T47D (cell line): ENCODE measurements around the gene TMEM143.
A peak's percentile ranks its signal among the peaks of the same experiment; 100 is the strongest.
"Not testable (repeated sequence)": the region's sequence is repeated elsewhere in the genome, so short reads cannot be mapped to it uniquely, and the experiment has no call there.

Experiments
- DNase-seq, 2 experiments: peaks; one replicate each; pipeline versions ENCODE4 v3.0.0 to v3.0.0-alpha.2; 2011 to 2012; ENCODE audit warnings: low read depth in 1 of 2, low spot score in 1 of 2
- JUND ChIP-seq: IDR thresholded peaks from 2 replicates; pipeline ENCODE4 v1.6.1; 2012; ENCODE audit warnings: low read depth
- in situ Hi-C: cut with HindIII; loops from 2 replicates; pipeline ENCODE4 v1.10.0; 2016; ENCODE audit warnings: low sequenced_read_pairs, low pct_unique_long_range_greater_than_20kb

Gene TMEM143

DNA sequence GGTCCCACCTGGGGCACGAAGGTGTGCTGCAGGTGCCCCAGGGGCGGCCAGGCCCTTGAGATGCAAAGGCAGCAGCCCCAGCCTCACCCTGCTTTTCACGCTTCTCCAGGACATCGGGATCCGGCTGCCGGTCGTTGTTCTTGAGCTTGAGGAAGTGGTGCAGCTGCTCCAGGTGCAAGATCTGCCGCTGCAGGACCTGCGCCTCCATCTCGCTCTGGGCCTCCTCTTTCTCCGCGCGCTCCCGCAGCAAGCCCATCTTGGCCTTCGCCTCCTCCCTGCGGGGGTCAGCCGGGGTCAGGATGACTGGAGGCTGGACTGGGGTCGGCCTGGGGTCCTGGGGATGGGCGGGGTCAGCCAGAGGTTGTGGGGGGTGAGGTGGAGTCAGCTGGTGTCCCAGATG lies 59.9 kb downstream of the TMEM143 start:
- in situ Hi-C loops, result no loop called here

DNA sequence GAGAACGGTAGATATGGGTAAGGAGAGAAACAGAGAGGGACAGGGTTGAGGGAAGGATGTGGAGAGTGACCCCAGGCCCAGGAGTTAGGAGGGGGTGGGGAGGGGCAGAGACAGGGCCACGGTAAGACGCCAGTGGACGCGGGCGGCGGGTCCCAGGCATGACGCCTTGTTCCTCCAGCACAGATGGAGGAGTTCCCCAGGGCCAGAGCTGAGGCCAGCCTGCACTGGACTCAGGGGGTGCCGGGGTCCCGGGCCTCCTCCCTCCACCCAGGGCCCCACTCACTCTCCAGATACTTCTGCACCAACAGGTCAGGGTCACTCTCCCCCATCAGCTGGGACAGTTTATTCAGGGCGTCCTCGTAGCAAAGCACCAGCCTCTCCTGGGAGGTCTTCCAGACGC lies 60.4 kb downstream of the TMEM143 start:
- in situ Hi-C loops, result no loop called here
- no peak for TF ChIP-seq JUND
- no peak for DNase-seq

More for the DNA sequence above, 59.9 kb downstream of the TMEM143 start:
- no peak for TF ChIP-seq JUND
- no peak for DNase-seq

DNA sequence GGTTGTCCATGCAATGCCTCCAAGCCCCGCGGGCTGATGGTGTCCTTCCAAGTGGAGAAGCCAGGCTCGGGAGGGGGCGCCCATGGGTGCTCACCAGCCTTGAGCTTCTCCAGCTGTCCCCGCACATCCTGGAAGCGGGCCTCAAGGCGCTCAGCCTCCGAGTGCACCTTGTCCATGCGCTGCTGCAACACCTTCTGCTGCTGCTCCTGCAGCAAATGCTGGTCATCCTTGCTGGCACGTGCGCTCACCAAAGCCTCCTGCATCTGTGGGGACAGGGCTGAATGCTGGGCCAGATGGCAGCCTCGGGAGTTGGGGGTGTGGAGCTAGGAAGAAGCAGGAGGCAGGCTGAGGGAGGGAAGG lies 61.2 kb downstream of the TMEM143 start:
- no peak for DNase-seq
- in situ Hi-C loops, result no loop called here
- TF ChIP-seq JUND, result no peak

- in situ Hi-C loops, result no loop called here
- DNase-seq, result no peak
- TF ChIP-seq JUND, result no peak
Observed at GRCh38 chr19:48301886-48302599, 61.7 kb downstream of the TMEM143 start.

DNA sequence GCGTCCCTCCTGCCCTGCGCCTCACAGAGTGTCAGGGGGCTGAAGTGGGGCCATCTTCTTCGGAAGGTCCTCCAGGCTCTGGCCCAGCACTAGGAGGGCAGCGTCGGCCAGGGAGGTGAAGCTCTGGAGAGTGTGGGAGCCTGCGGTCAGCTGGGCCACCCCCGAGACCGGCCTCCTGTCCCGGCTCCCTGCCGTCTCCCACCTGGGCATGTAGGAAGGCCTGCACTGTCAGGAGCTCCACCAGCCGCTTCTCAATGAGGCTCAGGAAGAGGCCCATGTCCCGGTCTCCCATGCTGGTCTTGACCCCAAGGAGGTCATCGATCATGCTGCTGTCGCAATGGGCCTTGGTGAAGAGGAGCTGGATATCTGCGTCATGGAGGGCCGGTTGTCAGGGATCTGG lies 65.8 kb downstream of the TMEM143 start:
- in situ Hi-C loops, result no loop called here
- TF ChIP-seq JUND, result no peak
- no peak for DNase-seq

GRCh38 chr19:48296963-48297734 lies 66.6 kb downstream of the TMEM143 start:
- TF ChIP-seq JUND, result no peak
- no peak for DNase-seq
- in situ Hi-C loops, result no loop called here

- in situ Hi-C loops, result no loop called here
- DNase-seq, result no peak
- no peak for TF ChIP-seq JUND
Observed at GRCh38 chr19:48295458-48295857, 68.3 kb downstream of the TMEM143 start.

DNA sequence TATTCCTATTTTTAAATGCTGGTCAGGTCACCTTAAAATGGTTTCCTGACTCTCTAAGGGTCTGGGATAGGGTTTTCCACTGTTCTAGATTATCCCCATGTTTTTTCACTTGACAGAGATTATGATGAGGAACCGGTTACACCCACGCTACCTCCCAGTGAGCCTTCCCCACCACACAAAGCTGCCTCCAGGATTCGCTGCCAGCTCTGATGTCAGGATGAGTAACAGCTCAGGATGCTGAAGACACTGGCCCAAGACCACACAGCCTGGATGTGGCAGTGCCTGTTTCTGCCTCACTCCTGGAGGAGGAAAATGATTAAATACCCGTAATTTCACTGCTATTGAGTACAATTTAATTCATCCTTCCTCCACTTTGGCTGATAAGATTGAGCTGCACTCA lies 70.9 kb downstream of the TMEM143 start:
- in situ Hi-C loops, result no loop called here
- no peak for DNase-seq

DNA sequence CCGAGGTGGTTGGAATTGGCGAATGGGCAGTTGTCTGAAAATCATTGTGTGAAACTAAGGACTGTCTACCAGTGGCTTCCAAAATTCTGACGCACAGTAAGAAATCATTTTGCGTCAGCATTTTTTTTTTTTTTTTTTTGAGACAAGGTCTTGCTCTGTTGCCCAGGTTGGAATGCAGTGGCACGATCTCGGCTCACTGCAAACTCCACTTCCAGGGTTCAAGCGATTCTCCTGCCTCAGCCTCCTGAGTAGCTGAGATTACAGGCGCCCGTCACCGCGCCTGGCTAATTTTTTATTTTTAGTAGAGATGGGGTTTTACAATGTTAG lies 72.3 kb downstream of the TMEM143 start:
- DNase-seq, in situ Hi-C loops: not testable (repeated sequence)

More for the DNA sequence above, 70.9 kb downstream of the TMEM143 start:
- no peak for TF ChIP-seq JUND

DNA sequence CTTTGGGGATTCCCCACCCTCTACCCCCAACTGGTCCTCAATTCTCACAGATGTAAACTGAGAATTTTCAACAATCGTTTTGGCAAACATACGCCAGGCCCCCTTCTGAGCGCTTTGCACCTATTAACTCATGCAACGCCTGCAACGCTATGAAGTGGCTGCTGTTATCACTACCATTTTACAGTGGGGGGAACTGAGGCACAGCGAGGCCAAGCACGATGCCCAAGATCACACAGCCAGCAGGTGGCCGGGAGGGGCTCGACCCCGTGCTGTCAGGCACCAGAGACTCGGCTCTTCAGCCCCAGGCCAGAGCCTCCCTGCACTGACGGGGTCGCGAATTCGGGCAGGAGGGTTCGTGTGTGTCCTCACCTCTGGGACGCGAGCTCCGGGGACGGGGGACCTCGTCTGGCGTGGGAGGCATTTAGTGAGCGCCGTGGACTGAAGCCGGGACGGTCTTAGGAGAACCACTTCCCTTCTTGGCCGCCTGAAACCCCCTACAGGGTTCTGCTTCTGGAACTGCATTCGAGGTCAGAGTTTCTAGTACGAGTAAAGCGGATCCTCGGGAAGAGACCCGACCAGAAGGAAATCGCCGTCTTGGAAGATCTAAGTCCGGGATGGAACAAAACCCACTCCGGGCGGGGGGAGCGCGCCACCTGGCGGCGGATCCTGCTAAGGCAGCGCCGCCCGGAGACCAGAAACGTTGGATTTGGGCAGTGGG lies 72.8 kb downstream of the TMEM143 start:
- no peak for TF ChIP-seq JUND
- in situ Hi-C loops, result no loop called here
- peak; percentile 46 to 76 for DNase-seq

DNA sequence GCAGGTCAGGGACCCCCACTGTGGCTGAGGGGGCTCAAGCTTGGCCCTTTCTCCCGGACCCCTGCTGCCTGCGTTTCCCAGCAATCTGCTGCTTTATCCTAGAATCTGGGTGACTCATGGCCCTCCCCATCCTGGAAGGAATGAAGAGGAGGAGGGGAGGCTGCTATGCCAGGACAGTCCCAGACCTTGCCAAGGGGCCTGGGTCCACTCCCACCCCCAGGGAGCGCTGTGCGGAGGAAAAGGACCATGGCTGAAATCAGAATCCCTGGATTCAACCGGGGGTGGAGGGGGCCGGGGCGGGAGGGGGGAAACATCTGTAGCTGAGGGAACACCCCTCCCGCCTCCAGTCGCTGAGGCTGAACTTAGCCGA lies 73.4 kb downstream of the TMEM143 start:
- no peak for DNase-seq
- TF ChIP-seq JUND, result no peak
- in situ Hi-C loops, result no loop called here

DNA sequence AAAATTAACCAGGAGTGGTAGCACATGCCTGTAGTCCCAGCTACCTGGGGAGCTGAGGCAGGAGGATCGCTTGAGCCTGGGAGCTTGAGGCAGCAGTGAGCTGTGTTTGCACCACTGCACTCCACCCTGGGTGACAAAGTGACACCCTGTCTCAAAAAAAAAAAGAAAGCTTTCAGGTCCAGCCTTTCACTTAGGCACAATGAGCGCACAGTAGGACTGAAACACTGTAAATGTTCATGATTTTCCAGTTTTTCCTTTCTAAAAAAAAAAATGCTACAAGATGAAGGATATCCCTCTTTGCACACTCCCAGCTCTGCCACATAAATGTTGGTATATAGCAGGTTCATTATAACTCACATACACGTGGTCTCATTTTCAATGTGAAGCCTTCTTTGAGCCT lies 76.0 kb downstream of the TMEM143 start:
- in situ Hi-C loops, result no loop called here
- no peak for TF ChIP-seq JUND
- DNase-seq, result no peak

GRCh38 chr19:48284896-48285295 lies 78.8 kb downstream of the TMEM143 start:
- no peak for TF ChIP-seq JUND
- DNase-seq, result no peak
- in situ Hi-C loops, result no loop called here

GRCh38 chr19:48283908-48284307 lies 79.8 kb downstream of the TMEM143 start:
- DNase-seq, result no peak
- in situ Hi-C loops, result no loop called here
- TF ChIP-seq JUND, result no peak
